Umbilical cord (tissue), 2 donors: ENCODE measurements around the gene GPC3. TPM values are rescaled to one million over a fixed set of nuclear protein-coding genes. Genes with fewer than 3 reads are reported as not detected.
A peak's percentile ranks its signal among the peaks of the same experiment; 100 is the strongest.

Experiments
- DNase-seq: peaks from one replicate; pipeline ENCODE4 v3.0.0-alpha.2; 2015; ENCODE audit warnings: low spot score
- total RNA-seq: library from RNA; depleted of rRNA; stranded (reverse); fragments of >200 nt; gene quantifications from one replicate; pipeline ENCODE4 v1.2.3, GENCODE V29; 2014; ENCODE audit warnings: low replicate concordance; ENCODE audit not compliant: insufficient read depth

The GPC3 gene
- total RNA-seq, 1 donor from 2014 or later: 775 TPM

DNA sequence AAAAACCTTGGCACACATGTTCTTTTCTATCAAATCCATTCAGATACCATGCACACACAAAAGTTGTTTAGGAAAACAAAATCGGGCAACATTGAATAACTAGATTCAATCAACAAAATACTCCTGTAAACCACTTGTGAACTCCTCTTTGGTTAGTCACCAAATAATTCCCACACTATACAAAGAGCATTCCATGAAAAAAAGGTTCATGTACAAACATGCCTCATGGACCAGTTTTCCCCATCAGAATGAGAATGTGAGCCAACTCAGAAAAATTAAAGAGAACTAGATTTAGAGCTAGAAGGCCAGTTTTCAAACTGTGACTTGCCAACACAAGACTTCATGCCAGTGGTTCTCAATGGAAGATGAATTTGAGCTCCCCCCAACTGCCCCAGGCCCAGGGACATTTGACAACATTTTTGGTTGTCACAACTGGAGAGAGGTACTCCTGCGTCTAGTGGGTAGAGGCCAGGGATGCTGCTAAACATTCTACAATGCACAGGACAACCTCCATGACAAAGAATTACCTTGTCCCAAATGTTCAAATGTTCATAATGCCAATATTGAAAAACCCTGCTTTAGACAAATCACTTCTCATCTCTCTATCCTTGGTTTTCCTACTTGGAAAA lies 55.4 kb downstream of the GPC3 start:
- no peak for DNase-seq

DNA sequence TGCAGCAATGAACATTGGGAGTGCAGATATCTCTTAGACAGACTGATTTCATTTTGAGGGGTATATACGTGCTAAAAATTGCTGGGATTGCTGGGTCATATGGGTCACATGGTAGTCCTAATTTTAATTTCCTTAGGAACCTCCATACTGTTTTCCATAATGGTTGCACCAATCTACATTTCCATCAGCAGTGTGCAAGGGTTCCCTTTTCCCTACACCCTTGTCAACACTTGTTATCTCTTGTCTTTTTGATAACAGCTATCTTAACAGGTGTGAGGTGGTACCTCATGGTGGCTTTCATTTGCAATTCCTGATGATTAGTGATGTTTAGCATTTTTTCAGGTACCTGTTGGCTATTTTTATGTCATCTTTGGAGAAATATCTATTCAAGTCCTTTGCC lies 57.0 kb downstream of the GPC3 start:
- DNase-seq: no peak

DNA sequence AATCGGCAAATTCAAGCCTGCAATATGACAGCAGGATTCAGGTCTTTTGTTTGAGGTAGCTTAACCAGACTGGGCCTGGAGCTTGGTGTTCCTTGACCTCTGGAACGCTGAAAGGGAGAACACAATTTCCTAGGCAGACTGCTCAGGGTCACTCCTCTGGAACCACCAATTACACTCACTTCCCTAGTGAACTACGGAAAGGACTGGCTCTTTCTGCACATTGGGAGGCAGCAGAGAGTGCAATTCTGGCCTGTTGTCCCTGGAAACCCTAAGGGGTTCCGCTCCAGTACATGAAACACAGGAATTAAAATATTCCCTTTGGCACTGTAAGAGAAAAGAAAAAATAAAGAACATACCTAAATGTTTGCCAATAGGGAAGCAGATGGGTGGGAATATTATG lies 58.6 kb downstream of the GPC3 start:
- no peak for DNase-seq

DNA sequence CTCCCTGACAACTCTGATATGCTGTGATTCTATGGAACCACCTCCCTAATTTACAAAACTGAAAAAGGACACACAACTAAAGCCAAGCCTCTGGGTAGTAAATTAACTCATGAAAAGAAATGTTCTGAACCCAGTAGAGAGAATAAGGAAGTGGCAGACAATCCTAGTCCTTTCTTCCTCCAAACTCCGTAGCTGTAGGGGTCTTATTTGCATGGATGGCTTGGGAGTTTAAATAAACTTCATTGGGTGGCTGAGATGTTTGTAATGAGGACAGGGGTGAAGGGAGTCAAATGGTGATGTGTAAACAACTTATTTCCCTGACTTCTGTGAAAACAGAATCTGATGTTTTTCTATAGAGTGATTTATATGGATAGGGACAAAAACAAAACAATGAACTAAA lies 59.3 kb downstream of the GPC3 start:
- DNase-seq: no peak

DNA sequence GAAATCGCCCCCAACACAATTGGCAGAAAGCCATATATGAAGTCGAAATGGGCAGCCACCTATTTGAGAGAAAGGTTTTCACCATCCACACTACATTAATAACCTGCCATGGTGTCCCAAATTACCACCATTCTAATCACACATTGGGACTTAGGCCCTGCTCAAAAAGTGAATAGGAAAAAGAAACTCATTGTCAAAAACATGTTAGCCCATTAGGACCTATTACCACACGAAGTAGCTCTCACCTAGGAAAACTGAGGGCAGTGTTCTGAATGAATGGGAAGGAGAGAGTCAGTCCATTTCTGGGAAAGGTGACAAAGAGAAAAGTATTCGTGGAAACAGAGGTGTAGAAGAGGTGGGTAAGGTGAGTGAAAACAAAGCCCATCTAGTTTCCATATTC lies 60.8 kb downstream of the GPC3 start:
- DNase-seq: no peak

DNA sequence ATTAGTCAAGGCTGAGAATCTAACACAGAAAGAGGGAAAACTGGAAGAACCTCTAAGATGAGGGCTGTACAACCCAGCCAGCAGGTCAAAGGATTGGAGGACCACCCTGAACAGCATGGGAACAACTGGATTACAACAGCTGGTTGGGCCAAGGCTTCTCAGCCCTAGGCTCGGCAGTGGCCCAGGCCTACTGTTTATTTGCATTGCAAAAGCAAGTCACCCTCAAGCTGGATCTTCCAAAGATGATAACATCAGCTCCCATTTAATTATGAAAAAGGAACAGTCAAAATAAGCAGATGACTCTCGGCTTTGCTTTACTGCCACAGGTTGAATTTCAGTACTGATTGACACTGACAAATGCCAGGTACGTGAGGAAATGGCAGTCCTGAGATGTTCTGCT lies 61.8 kb downstream of the GPC3 start:
- no peak for DNase-seq

DNA sequence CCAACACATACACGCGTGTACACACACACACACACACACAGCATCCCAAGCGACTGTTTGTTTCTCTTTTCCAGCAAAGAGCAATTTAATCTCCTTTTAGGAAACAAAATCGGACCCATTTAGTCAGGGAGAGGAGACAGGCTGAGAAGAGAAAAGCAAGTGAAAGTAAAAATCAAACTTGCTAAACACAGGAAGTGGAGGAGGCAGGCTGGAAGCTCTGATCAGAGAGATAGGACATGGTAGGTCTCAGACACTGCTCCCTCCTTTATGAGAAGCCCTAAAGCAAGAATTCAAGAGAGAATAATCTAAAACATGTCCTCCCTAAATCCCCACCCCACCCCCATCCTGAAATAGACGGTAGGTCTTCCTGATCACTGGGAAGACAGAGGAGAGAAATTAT lies 62.3 kb downstream of the GPC3 start:
- peak; percentile 15 for DNase-seq

DNA sequence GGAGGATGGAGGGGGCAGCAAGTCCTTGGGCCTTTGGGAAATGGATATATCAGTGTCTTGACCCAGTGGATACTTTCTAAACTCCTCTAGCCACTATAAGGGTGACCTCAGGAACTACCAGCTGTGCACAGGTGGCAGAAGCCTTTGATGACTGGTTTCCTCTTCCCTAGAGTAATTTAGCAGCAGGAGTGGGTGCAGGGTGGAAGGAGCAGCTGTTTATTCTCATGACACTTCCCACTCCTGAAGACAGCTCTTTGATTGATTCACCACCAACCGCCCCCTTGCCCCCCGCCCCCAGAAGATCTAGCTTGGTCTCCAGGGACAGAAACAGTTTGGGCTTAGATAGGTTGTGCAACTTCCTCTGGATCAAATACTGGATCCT lies 63.0 kb downstream of the GPC3 start:
- DNase-seq: no peak

DNA sequence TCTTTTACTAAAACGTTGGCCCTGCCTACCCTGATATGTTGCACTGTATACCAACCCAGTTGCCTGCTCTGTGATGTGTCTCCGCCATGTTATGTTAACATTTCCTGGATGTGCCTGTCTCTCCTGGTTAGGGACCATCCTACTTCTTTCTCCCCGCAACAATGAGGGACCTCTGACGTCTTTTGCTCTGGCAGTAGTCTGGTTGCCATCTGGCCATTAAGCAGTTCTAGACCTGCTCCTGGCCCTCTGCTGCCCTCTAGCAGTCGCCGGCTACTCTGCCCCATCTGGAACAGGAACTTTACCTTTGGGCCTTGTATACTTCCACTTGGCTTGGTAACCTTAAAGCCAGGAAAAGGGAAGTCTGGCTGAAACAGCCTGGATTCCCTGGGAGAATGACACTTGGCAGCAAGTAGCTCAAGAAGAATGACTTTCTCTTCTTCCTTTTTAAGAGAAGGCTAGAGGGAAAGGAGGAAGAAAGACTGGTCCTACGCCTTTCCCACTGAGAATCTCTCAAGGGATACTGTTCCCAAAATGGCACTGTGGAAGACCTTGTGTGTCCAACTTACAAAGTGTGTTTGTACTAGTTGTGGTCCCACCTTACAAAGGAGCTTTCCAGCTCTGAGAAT lies 63.5 kb downstream of the GPC3 start:
- no peak for DNase-seq

DNA sequence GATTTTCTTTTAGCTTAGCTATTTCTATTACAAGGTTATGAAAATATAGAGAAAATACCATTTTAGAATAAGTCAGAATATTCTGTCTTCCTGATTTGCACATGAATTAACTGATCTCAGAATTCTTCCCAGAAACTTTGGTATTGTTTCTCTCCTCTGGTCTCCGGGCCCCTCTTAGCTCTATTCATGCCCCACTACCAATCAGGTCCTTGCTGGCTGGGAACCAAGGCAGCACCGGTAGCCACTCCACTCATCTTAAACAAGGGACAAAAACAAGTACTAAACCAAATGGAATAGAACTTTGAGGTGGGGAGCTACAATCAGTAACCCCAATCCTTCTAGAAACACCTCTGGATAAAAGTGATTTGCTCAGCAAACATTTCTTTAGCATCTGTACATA lies 64.3 kb downstream of the GPC3 start:
- no peak for DNase-seq

DNA sequence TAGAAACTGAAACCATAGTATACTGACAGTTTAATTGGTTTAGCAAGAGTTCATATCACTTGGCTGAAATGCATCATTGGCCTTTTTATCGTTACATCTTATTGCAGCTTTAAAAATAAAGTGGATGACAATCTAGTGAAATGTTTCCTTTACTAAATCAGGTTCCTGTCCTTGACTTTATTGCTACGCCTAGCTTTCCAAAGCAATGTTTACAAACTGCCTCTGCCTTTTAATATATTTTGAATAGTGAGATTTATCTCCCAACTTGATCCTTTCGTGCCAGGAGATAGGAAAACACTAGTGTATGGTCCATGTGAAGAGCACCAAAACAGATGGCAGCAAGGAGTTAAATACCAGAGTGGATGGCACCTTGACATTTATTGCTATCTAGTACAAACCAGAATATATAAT lies 67.0 kb downstream of the GPC3 start:
- no peak for DNase-seq

DNA sequence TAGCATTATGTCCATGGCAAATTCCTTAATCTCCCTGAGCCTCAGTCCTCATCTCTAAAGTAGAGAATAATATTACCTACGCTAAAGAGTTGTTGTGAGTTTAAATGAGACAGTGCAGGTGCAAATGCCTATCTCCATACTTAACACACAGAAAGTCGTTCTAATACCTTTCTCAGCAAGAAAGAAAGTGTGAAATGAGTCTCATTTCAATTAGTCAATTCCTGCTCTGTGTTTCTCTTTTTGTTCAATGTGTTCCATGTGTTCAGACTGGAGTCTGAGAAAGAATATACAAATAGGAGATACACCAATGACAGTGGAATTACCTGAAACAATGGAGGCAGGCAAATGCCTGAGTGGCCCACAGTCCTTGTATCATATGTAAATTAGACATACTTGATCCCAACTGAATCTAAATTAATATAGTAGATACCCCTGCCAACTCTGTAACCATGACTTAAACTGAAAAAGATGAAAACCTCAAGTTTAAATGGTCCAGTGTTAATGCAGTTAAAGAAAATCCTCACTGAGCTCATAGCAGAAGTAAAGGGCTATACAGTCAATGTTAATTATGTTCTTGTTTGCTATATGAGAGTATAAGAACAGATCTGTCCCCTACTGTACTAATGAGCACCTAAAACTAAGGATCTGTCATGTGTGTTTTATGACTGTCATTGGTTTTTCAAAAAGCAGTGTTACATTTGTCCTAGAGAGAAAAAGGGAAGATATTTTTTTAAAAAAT lies 68.2 kb downstream of the GPC3 start:
- DNase-seq: no peak

DNA sequence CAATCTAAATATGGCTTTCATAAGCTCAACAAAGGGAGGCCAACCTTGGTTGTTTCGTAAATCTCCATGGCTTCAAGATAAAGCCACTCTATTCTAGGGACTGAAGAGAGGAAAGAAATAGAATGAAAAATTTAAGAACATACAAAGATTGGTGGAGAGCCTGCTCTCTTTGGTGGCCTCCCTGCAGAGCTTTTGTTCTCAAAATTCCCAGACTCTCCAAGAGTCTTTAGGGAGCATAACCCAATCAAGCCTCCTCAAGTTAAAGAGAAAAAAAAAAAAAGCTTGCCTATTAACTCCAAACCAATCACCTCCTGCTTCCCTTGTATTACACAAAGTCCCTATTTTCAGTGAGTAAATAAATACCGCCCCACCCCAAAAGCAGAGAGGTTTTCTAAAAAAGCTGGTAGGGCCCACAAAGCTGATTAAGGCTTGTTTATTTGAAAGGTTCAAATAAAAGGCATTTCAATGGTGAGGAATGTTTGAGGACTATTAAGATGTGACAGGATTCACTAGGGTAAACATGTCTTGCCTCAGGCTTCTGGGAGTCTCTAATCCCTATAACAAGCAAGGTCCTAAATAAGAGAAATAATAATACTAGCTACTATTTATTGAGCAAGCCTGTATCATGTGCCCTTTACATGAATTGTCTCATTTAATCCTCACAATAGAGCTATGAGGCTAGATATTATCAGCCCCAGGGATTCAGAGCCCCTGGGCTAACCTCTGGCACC lies 71.6 kb downstream of the GPC3 start:
- no peak for DNase-seq

DNA sequence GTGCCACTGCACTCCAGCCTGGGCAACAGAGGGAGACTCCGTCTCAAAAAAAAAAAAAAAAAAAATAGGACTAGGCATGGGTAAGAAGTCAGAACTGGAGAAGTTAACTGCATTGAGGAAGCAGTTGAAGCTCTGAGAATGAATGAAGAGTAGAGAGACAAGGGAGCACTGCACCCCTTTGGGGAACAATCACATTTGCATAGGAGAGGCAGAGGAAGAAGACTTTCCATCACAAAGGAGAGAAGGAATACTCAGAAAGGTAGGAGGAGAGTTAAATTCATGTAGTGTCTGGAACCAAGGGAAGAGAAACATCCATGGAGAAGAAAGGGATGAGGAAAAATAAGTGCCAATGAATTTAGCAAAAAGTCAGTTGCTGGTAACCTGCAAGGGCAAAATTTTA lies 72.4 kb downstream of the GPC3 start:
- no peak for DNase-seq

DNA sequence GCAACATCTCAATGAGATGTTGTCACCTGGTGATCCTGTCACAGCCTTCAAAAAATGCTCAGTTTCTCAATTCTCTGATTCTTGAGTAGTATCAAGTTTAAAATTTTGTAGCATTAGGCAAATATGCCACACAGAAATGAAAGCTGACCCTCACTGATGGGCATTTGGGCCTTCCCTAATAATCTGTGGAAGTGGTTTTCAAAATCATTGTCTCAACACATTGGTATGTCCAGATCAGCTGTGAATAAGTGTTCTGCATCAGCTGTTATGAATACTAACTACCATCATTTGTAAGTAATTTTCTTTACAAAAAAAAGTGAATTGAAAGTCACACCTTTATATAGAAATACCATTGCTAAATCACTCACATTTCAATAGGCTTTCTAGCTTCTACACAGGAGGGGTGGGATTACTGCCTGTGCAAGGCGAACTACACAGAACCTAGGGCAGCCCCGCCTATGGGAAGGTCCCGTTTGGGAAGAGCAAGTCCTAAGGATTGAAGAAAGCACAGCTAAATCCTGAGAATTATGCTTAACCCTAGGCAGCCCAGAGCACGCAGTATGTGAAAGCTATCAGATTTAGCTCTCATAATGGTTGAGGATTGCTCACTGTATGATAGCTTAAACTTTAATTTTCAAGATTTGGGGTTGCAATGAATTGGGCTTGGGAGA lies 73.4 kb downstream of the GPC3 start:
- peak; percentile 83 for DNase-seq

DNA sequence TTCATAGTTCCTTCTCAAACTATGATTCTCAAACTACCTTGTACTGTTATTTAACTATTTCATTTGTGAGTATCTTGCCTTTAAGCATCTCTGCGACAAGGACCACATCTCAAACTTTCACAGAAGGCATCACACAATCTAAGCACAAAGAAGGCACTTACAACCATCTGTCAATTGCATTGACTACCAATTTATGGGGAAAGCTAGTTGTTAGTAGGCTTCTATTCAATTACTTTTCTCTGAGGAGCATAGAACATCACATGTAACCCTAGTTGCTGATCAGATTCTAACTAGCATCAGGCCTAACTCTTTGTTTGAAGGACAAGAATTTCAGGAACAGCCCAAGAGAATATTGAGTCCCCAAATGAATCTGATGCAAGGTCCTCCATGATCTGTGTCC lies 74.9 kb downstream of the GPC3 start:
- DNase-seq: no peak

DNA sequence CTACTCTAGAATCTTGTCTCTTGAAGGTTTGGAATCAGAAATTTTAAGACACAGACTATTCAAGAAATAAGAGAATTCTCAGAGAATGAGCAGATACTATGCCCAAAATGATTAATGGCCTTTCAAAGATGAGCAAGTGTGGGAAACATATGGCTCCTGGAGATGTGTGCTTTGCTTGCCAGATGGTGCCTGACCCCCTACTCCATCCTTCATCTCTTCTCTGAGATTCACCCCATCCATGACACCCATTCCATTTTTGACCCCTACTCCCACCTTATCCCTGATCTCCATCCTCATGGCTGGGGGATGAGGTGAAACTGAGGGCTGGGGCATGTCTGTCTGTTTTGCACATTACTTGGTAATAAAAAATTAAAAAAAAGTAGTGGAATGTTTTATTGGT lies 75.5 kb downstream of the GPC3 start:
- DNase-seq: no peak

DNA sequence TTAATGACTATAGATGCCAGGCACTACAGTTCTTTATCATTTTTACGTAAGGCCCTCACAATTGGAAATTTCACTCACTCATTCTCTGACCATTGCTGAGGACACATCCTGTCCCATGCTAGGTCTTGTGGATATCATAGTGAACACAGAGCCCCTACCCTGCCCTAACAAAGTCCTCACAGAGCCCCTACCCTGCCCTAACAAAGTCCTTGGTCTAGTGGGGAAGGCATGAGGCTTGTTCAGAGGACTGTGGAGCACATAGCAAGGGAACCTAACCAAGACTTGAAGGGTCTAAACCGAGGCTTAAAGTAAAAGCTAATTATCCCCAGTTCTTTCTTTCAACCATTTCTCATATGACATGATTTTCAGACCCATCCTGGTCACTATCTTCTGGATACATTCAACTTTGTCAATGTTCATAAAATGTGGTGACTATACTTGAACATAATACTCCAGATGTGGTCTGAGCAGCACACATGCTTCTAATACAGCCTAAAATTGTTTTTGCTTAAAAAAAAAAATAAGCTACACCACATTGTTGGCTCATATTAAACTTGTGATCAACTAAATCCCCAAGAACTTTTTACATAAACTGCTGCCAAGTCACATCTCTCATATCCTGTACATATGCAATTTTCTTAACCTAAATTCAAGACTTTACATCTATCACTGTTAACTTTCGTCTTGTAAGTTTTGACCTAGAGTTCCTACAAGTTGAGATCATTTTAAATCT lies 77.0 kb downstream of the GPC3 start:
- DNase-seq: peak; percentile 45

DNA sequence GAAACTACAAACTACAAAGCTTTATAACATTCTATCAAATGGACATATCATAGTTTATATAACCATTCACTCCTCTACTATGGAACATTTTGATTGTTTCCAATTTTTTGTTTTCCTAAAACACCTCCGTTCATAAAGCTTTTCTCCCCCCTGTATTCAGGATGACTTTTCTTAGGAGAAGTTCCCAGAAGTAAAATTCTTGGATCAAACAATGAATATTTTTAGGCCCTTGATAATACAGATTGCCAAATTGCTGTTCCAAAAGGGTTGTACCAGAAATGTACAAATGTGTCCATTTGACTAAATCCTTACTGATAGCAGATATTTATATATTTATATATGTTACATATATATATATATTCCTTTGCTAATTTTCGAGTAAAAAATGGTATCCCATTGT lies 77.8 kb downstream of the GPC3 start:
- DNase-seq: no peak

DNA sequence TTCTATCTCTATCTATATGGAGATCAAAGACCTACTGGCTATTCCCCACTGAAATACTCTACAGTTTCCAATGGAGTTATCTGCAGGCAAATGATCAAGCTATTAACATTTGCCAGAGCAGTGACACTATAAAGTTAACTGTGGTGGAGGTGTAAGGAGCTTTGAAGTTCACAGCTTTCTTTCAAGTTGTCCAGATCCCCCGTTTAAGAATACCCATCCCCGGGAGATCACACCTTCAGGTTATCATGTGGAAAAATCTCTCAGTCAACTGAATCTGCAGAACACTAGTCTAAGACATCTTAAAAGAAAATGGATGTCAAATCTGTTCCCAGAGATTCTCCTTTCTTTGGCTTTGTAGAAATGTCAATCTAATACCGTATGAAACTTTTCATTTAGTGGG lies 80.1 kb downstream of the GPC3 start:
- no peak for DNase-seq

DNA sequence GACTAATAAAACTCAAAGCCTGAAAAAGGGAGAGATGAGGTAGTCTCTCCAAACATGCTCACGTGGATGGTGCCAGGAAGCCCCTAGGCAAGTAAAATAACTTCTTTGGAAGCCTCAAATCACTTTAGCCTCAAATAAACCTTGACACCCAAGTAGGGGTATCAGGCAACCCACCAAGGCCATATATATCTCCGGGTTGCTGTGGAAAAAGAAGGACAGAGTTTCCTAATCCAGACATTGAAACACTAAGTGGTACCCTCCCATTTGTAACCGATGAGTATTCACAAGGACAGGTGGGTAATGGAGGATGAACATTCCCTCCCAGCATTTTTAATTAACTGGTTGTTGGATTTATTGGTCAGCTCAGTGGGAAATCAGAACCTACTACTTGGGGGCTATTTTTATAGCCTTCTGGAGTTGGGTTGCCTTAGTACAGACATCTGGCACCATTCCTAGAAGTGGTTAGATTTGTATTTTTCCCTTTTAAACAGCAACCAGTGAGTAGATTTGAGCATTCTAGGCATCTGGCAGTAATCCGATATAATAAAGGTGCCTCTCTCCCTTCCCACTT lies 87.7 kb downstream of the GPC3 start:
- peak; percentile 29 for DNase-seq
